ENCODE results near the gene STK40. TPM values are rescaled to one million over a fixed set of nuclear protein-coding genes. Genes with fewer than 3 reads are reported as not detected.

Gene STK40
- polyA plus RNA-seq, 3 donors: 40.2 to 65.9 (median 55.8) TPM

DNA sequence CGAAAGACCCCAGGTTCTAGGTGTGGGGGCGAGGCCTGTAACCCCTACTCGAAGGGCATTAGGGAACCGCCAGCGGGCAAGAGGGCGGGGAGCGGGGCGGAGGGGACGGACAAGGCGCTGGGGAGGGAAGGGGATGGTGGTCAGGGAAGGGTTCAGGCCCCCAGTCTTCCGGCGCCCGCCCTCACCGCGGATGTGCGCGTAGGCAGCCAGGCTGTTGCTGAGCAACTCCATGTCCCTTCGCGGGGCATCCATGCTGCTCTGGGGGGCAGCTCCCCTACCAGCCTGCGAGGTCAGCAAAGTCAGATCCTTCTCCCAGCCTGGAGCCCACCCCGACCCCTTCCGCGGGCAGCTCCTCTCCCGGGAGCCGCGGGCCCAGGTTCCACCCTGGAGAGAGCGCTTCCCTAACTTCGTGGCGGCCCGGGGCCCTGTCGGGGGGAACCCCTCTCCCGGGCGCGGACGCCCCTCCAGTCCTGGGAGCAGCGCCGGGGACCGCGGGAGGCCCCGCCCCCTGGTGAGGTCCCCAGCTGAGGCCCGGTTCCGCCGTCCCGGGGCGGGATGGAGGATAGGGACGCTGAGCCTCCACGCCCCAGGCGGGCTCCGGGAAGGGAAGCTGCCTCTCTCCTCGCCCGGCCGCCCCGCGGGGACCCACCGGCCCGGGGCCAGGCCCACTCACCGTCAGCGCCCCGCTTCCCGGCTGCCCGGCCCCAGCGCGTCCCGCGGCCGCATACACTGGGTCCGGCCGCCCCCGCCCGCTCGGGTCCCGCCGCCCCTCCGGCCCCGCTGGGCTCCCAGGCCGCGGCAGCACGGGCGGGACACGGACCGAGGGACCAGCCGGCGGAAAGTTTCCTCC, 62.7 kb downstream of the STK40 start:
- Mint-ChIP-seq H3K27ac (peak overlapping the region in 1 of 7 donors; percentile 82), H3K9me3 (peaks cover 0 to 3% (median 0%) of the 10 kb centered on the region in 7 donors), H3K4me3 (peak overlapping the region; percentile 78 to 87), H3K4me1 (peaks cover 32% of the 10 kb centered on the region), H3K36me3 (peaks cover 0 to 5% of the 10 kb centered on the region in 2 donors), H3K27me3 (ENCODE audit: low read depth in 3 of 3) (peaks cover 23 to 46% (median 28%) of the 10 kb centered on the region in 3 donors)
- TF ChIP-seq, protein P1, sequence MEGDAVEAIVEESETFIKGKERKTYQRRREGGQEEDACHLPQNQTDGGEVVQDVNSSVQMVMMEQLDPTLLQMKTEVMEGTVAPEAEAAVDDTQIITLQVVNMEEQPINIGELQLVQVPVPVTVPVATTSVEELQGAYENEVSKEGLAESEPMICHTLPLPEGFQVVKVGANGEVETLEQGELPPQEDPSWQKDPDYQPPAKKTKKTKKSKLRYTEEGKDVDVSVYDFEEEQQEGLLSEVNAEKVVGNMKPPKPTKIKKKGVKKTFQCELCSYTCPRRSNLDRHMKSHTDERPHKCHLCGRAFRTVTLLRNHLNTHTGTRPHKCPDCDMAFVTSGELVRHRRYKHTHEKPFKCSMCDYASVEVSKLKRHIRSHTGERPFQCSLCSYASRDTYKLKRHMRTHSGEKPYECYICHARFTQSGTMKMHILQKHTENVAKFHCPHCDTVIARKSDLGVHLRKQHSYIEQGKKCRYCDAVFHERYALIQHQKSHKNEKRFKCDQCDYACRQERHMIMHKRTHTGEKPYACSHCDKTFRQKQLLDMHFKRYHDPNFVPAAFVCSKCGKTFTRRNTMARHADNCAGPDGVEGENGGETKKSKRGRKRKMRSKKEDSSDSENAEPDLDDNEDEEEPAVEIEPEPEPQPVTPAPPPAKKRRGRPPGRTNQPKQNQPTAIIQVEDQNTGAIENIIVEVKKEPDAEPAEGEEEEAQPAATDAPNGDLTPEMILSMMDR (IDR thresholded peaks at IDR 0.05): no peak
- Histone ChIP-seq H3K4me2 (replicated peaks; ENCODE audit: extremely low read depth, low read length, poor library complexity, severe bottlenecking) (peak overlapping the region; percentile 92), H3K9ac (ENCODE audit: insufficient read depth, low read length, poor library complexity, severe bottlenecking) (peak overlapping the region; percentile 67), H3K36me3 (replicated peaks in 1 of 2; ENCODE audit: control insufficient read depth in 1 of 2, insufficient read depth in 2 of 2, low read length in 2 of 2) (no peaks in the 10 kb centered on the region), H3K4me3 (replicated peaks in 1 of 3; ENCODE audit: low read depth in 2 of 3, low read length in 3 of 3) (peak overlapping the region; percentile 45 to 82 (median 68)), H3K27ac (ENCODE audit: low read depth in 1 of 2, low read length in 2 of 2) (no peak overlapping the region), H3K79me2 (ENCODE audit: insufficient read depth, low read length) (no peaks in the 10 kb centered on the region), H3K4me1 (ENCODE audit: control insufficient read depth in 1 of 2, insufficient read depth in 2 of 2, low read length in 2 of 2) (peaks cover 34 to 42% of the 10 kb centered on the region in 2 donors), H3K9me3 (replicated peaks in 1 of 2; ENCODE audit: control insufficient read depth in 1 of 2, insufficient read depth in 1 of 2, low read length in 2 of 2) (no peaks in the 10 kb centered on the region), H3K27me3 (ENCODE audit: control insufficient read depth in 2 of 2, insufficient read depth in 2 of 2, low read length in 2 of 2) (peaks cover 0 to 17% of the 10 kb centered on the region in 2 donors), H4K20me1 (ENCODE audit: insufficient read depth, low read length) (peaks cover 14% of the 10 kb centered on the region), H2AFZ (ENCODE audit: insufficient read depth, low read depth, low read length, poor library complexity, severe bottlenecking) (peak overlapping the region; percentile 72)
- WGBS (ENCODE audit: insufficient coverage): under 1% methylated on average over 80 of the region's 83 CpGs
- intact Hi-C loops (cut with micrococcal nuclease): no loop called here
- DNase-seq: peak in 1 of 3 donors; percentile 27

DNA sequence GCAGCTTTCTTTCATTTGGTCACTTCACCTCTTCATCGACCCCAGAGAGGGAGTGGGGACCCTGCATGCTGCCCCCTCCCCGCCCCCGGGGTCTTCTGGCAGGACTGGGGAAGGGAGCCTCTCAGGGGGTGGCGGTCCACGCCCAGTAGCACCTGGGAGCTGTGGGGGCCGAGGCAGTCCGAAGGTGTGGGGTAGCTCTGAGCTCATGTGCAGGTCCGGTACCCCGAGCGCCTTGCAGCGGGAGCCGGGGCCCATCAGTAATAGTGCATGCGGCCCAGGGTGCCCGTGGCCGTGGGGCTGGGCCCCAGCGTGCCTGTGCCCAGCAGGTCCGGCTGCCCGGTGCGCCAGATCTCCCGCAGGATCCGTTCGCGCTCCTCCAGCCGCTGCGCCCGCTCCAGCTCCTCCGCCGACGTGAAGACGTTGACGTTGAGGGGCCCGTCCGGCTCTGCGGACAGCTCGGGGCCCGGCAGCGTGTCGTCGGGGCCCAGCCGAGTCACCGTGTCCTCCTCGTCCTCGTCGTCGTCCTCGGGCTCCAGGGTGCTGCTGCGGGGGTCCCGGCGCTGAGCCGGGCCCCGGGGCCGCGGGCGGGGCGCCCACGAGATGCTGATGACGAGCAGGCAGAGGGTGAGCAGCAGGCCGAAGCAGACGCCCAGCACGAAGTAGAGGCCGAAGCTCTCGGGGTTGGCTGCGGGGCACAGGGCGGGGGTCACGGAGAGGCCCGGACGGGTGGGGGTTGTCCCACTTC, 63.5 kb downstream of the STK40 start:
- Mint-ChIP-seq H3K27me3 (ENCODE audit: low read depth in 3 of 3) (peaks cover 19 to 46% (median 28%) of the 10 kb centered on the region in 3 donors), H3K4me3 (peak overlapping the region; percentile 82 to 98), H3K27ac (peak overlapping the region in 1 of 7 donors; percentile 26), H3K4me1 (peaks cover 32% of the 10 kb centered on the region), H3K36me3 (peaks cover 0 to 5% of the 10 kb centered on the region in 2 donors), H3K9me3 (peaks cover 0 to 3% (median 0%) of the 10 kb centered on the region in 7 donors)
- Histone ChIP-seq H3K4me2 (replicated peaks; ENCODE audit: extremely low read depth, low read length, poor library complexity, severe bottlenecking) (peak overlapping the region; percentile 92), H3K36me3 (replicated peaks in 1 of 2; ENCODE audit: control insufficient read depth in 1 of 2, insufficient read depth in 2 of 2, low read length in 2 of 2) (no peaks in the 10 kb centered on the region), H3K9me3 (replicated peaks in 1 of 2; ENCODE audit: control insufficient read depth in 1 of 2, insufficient read depth in 1 of 2, low read length in 2 of 2) (no peaks in the 10 kb centered on the region), H3K4me1 (ENCODE audit: control insufficient read depth in 1 of 2, insufficient read depth in 2 of 2, low read length in 2 of 2) (peaks cover 34 to 42% of the 10 kb centered on the region in 2 donors), H4K20me1 (ENCODE audit: insufficient read depth, low read length) (peaks cover 14% of the 10 kb centered on the region), H3K27ac (ENCODE audit: low read depth in 1 of 2, low read length in 2 of 2) (no peak overlapping the region), H3K27me3 (ENCODE audit: control insufficient read depth in 2 of 2, insufficient read depth in 2 of 2, low read length in 2 of 2) (peaks cover 0 to 17% of the 10 kb centered on the region in 2 donors), H3K9ac (ENCODE audit: insufficient read depth, low read length, poor library complexity, severe bottlenecking) (peak overlapping the region; percentile 67), H3K4me3 (replicated peaks in 1 of 3; ENCODE audit: low read depth in 2 of 3, low read length in 3 of 3) (peak overlapping the region in 2 of 3 experiments; percentile 45 to 82), H2AFZ (ENCODE audit: insufficient read depth, low read depth, low read length, poor library complexity, severe bottlenecking) (peak overlapping the region; percentile 72), H3K79me2 (ENCODE audit: insufficient read depth, low read length) (no peaks in the 10 kb centered on the region)
- TF ChIP-seq, protein P1 (IDR thresholded peaks at IDR 0.05): no peak
- 42% methylated on average over 66 of the region's 67 CpGs for WGBS (ENCODE audit: insufficient coverage)
- no peak for DNase-seq
- intact Hi-C loops (cut with micrococcal nuclease): no loop called here

Data from CD14-positive monocyte (primary cell).